Measurements from ENCODE around the gene TPST1. TPM values are rescaled to one million over a fixed set of nuclear protein-coding genes. Genes with fewer than 3 reads are reported as not detected.

The TPST1 gene
- total and polyA plus RNA-seq, 2 of the 8 experiments (the other 6 are each of a cell fraction or from before 2014, with no cell fraction given) = 8.2 to 18.4 TPM

DNA sequence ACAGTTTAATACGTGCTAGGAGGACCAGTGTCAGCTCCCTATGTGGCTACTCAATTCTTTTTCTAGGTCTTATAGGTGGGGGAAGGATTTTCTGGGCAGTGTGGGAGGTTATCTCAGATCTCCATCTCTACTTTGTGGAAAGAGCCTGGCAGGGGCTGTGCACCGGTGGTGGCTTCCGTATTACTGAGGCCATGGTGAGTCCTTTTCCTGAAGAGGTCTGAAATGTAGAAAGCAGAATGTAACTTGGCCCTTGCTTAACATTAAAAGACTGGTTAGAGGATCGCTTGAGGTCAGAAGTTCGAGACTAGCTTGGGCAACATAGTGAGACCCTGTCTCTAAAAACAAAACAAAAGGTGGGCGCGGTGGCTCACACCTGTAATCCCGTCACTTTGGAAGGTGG lies 2.7 kb upstream of the TPST1 start (continued):
- TF ChIP-seq, protein P1, sequence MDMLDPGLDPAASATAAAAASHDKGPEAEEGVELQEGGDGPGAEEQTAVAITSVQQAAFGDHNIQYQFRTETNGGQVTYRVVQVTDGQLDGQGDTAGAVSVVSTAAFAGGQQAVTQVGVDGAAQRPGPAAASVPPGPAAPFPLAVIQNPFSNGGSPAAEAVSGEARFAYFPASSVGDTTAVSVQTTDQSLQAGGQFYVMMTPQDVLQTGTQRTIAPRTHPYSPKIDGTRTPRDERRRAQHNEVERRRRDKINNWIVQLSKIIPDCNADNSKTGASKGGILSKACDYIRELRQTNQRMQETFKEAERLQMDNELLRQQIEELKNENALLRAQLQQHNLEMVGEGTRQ (IDR thresholded peaks at IDR 0.05; ENCODE audit: low read length) = no peak
- TF ChIP-seq TBP (IDR thresholded peaks at IDR 0.05; ENCODE audit: low read depth, low read length) (no peak), SUZ12 (IDR thresholded peaks at IDR 0.05; ENCODE audit: low read length) (no peak), CEBPB (IDR thresholded peaks at IDR 0.05; ENCODE audit: low read depth, low read length) (no peak)

Measured in H1 (cell line).